ENCODE data around the gene MYO5A.

MYO5A gene

DNA sequence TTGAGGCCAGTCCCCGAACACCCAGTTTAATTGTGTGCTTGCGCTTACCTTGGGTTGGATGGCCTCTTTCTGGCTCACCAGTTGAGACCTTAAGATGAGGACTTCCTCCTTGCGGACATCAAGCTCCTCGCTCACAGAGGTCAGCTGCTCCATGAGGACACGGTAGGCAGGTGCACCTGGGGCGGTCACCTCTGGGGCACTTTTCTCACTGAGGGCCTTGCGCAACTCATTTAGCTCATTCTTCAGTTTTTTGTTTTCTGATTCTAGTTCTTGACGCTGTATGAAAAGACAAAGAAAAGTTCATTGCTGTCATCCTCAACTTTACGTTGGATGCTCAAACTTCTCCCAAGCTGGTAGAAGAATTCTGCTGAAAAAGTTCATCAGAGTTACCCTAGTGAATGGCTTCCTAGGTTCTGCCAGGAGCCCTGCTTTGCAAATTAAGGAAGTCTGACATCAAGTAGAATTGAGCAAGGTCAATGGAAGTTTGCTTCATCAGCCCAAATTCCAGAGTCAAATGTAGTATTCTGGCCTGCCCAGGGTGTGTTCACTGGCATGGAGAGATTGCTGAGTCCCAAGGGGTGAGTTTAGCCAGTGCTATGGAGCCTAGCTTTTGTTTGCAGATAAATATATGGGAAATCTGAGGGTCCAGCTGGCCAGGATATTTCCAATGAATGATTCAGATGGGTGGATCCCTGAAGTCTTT is 177.3 kb downstream of the MYO5A start:
- TF ChIP-seq, protein P1, sequence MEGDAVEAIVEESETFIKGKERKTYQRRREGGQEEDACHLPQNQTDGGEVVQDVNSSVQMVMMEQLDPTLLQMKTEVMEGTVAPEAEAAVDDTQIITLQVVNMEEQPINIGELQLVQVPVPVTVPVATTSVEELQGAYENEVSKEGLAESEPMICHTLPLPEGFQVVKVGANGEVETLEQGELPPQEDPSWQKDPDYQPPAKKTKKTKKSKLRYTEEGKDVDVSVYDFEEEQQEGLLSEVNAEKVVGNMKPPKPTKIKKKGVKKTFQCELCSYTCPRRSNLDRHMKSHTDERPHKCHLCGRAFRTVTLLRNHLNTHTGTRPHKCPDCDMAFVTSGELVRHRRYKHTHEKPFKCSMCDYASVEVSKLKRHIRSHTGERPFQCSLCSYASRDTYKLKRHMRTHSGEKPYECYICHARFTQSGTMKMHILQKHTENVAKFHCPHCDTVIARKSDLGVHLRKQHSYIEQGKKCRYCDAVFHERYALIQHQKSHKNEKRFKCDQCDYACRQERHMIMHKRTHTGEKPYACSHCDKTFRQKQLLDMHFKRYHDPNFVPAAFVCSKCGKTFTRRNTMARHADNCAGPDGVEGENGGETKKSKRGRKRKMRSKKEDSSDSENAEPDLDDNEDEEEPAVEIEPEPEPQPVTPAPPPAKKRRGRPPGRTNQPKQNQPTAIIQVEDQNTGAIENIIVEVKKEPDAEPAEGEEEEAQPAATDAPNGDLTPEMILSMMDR (IDR thresholded peaks at IDR 0.05; ENCODE audit: low read depth, low read length) = no peak
- no peak overlapping the region for H3K4me3 ChIP-seq (ENCODE audit: low read depth, low read length)

DNA sequence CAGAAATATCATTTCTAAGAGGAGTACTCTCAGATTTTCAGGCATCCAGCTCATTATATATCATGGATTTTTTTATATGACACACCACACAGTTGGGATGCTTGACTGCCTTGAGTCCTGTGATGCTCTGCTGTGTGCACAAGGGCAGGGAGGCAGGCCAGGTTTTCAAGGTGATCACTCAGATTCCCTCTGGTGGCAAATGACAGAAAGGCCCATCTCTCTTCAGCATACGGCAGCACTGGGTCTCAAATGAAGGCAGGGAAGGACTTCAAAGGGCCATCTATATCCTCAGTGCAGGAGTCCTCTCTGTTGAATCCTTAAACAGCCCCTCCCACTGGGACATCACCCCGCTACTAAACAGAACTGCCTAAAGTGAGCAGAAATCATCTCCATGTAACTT is 178.3 kb downstream of the MYO5A start:
- H3K4me3 ChIP-seq (ENCODE audit: low read depth, low read length) = no peak overlapping the region
- TF ChIP-seq, protein P1 (IDR thresholded peaks at IDR 0.05; ENCODE audit: low read depth, low read length) = no peak

DNA sequence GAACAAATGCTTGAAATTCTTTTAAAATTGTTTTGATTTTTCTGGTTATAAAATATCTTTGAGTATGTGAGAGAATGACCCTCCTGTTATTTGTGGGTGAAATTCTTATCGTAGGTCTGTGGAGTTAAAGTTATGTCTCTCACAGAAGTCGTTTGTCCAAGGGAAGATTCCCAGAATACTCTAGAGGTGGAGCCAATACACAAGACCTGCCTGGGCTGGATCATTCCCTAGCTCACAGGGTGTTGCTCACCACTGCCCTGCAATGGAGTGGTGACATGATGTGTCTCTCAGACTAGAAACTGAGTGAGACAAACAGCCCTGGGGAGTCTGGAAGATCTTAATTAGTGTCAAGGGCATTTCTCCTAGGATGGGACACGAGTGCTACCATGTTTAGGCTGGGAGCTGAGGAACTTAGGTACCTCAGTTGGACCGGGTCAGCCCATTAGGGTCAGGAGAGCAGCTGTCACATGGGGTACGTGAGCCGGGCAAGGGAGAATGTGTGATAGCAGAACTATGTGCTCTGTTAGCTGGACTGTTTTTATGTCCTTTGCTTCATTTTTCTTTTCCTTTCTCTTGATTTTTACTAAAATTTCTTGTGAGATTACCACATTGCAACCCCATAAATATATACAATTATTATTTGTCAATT is 179.5 kb downstream of the MYO5A start:
- no peak overlapping the region for H3K4me3 ChIP-seq (ENCODE audit: low read depth, low read length)
- TF ChIP-seq, protein P1 (IDR thresholded peaks at IDR 0.05; ENCODE audit: low read depth, low read length) = no peak

DNA sequence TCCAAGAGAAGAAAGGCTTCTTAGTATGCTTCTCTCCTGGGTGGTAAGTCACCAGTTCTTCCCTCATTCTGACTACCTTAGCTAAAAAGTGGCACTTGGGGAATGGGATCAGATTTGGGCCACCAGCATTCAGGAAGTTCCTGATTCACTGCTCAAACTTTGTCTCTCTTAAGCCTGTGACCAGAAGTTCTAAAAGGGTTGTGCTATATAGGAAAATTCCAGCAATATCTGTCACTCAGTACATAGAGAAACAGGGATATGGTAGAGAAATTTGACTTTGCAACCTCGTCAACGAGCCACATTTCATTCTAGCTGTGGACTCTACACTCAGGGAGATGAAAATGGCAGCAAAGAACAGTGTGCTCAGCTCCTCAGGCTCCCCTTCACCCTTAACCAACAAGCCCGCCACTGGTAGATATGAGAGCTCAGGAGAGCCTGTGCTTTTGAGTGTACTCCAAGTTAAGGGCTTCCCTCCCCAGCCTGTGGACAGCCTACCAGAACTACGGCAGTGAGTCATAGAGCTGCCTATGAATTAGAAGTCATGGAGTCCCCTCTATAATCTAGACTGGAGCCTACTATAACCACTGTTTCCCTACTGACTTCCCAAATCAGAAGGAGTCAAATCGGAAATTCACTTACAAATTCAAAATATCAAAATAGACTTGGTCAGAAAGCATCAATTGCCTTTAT is 180.5 kb downstream of the MYO5A start:
- TF ChIP-seq, protein P1 (IDR thresholded peaks at IDR 0.05; ENCODE audit: low read depth, low read length) = no peak
- no peak overlapping the region for H3K4me3 ChIP-seq (ENCODE audit: low read depth, low read length)

DNA sequence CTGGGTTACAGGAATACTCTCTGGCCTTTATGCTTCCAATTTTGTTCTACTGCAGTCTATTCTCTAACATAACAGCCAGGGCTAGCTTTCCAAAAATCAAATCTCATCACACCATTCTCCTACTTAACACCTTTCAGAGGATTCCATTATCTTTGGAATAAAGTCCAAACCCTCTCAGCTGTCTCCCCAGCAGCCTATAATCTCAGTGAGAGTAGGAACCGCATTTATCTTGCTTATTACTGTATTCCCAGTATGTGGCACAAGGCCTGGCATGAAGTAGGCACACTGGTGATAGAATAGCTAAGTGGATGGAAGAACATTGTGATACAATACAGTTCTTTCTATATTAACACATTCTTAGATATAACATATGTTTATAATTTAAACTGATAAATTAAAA is 184.1 kb downstream of the MYO5A start:
- TF ChIP-seq, protein P1 (IDR thresholded peaks at IDR 0.05; ENCODE audit: low read depth, low read length) = no peak
- H3K4me3 ChIP-seq (ENCODE audit: low read depth, low read length) = no peak overlapping the region

DNA sequence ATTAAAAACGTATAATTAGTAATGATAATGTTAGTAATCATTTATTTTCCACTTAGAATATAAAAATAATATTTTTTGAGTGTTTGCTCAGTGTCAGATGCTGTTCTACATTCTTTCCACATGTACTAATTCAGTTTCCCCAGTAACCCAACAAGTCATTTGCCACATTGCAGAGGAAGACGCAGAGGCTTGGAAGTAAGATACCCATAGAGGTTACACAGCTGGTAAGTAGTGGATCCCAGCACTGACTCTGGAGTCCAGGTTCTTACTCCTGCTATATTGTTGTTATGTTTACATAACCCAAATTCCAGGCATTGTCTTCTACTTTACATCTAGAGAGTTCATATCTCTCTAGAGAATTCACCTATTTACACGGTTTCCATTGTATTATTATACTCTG is 184.8 kb downstream of the MYO5A start:
- no peak overlapping the region for H3K4me3 ChIP-seq (ENCODE audit: low read depth, low read length)
- TF ChIP-seq, protein P1 (IDR thresholded peaks at IDR 0.05; ENCODE audit: low read depth, low read length) = no peak

DNA sequence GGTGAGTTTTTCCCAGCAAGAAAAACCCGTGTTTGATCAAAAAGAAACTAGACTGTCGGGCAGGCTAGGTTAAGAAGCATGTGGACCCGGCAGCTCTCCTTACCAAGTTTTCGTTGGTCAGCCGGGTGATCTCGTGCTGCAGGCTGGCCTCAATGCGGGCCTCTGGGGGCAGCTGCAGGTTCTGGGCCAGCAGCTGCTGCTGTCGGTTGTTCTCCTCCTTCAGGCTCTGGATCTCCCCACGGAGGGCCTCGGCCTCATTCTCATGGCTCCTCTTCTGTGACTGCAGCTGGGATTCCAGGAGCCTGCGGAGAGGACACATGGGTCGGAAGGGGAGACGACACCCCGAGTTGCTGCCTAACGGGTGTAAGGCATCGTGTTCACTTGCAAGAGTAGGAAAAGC is 188.6 kb downstream of the MYO5A start:
- no peak overlapping the region for H3K4me3 ChIP-seq (ENCODE audit: low read depth, low read length)

More for the DNA sequence above, 188.6 kb downstream of the MYO5A start:
- TF ChIP-seq, protein P1 (IDR thresholded peaks at IDR 0.05; ENCODE audit: low read depth, low read length) = no peak

Measured in WI38 (cell line).